GM23338 (cell line): Measurements from ENCODE around the gene PROZ. TPM values are rescaled to one million over a fixed set of nuclear protein-coding genes. Genes with fewer than 3 reads are reported as not detected.

Experiments used
- ATAC-seq: fragments of 200-7000 bp; cut with Tn5 transposase; 3 replicates; pipeline ENCODE4 v1.9.1; 2020
- DNase-seq: peaks from one replicate; pipeline ENCODE4 v3.0.0-alpha.2; 2015; ENCODE audit warnings: low spot score
- H2AFZ ChIP-seq: fragments of 200-600 bp; sonication (generic); 2 replicates; pipeline ENCODE4 v1.8.0; 2016; ENCODE audit warnings: antibody characterized with exemption, mild to moderate bottlenecking, moderate library complexity
- H3F3A ChIP-seq: fragments of 200-600 bp; sonication (generic); replicated peaks from 2 replicates; pipeline ENCODE4 v1.8.0; 2017; ENCODE audit warnings: antibody characterized with exemption, mixed run types, low read depth
- H3K27ac ChIP-seq: fragments of 200-600 bp; sonication (generic); 2 replicates; pipeline ENCODE4 v1.6.1; 2016; ENCODE audit warnings: low read depth
- H3K27me3 ChIP-seq: fragments of 200-600 bp; sonication (generic); 2 replicates; pipeline ENCODE4 v1.8.0; 2016; ENCODE audit warnings: mild to moderate bottlenecking, mixed run types, moderate library complexity; ENCODE audit not compliant: insufficient read depth
- H3K36me3 ChIP-seq: fragments of 200-600 bp; sonication (generic); 2 replicates; pipeline ENCODE4 v1.8.0; 2016; ENCODE audit warnings: mild to moderate bottlenecking; ENCODE audit not compliant: insufficient read depth
- H3K4me1 ChIP-seq: fragments of 200-600 bp; sonication (generic); 2 replicates; pipeline ENCODE4 v1.8.0; 2016; ENCODE audit warnings: mild to moderate bottlenecking, moderate library complexity; ENCODE audit not compliant: insufficient read depth
- H3K4me2 ChIP-seq: fragments of 200-600 bp; sonication (generic); 2 replicates; pipeline ENCODE4 v1.7.1; 2017; ENCODE audit warnings: mixed run types
- H3K4me3 ChIP-seq: fragments of 200-600 bp; sonication (generic); 2 replicates; pipeline ENCODE4 v1.6.1; 2016; ENCODE audit warnings: mixed run types
- H3K79me2 ChIP-seq: fragments of 200-600 bp; sonication (generic); replicated peaks from 2 replicates; pipeline ENCODE4 v1.8.0; 2017; ENCODE audit warnings: mild to moderate bottlenecking; ENCODE audit not compliant: insufficient read depth
- H3K9me2 ChIP-seq: fragments of 200-600 bp; sonication (generic); 2 replicates; pipeline ENCODE4 v1.8.0; 2017; ENCODE audit not compliant: insufficient read depth
- H4K20me1 ChIP-seq: fragments of 200-600 bp; sonication (generic); replicated peaks from 2 replicates; pipeline ENCODE4 v1.8.0; 2017; ENCODE audit warnings: mild to moderate bottlenecking; ENCODE audit not compliant: insufficient read depth
- H3K27ac Mint-ChIP-seq: 2 replicates; pipeline ENCODE4 v1.8.0; 2020; ENCODE audit warnings: inconsistent platforms, mild to moderate bottlenecking, moderate library complexity, mixed read lengths
- H3K27me3 Mint-ChIP-seq: 3 replicates; pipeline ENCODE4 v1.8.0; 2022; ENCODE audit warnings: low read depth, mild to moderate bottlenecking, moderate library complexity, mixed read lengths, inconsistent platforms; ENCODE audit not compliant: insufficient read depth, poor library complexity
- H3K36me3 Mint-ChIP-seq: 3 replicates; pipeline ENCODE4 v1.8.0; 2021; ENCODE audit warnings: low read depth, mild to moderate bottlenecking, inconsistent platforms, moderate library complexity, mixed read lengths
- H3K4me1 Mint-ChIP-seq: 3 replicates; pipeline ENCODE4 v1.8.0; 2020; ENCODE audit warnings: mild to moderate bottlenecking, inconsistent platforms, mixed read lengths
- H3K4me3 Mint-ChIP-seq: 3 replicates; pipeline ENCODE4 v1.8.0; 2021; ENCODE audit warnings: moderate library complexity, mild to moderate bottlenecking, inconsistent platforms, mixed read lengths
- H3K9me3 Mint-ChIP-seq: 3 replicates; pipeline ENCODE4 v1.8.0; 2020; ENCODE audit warnings: moderate library complexity, mild to moderate bottlenecking, inconsistent platforms, mixed read lengths
- CREB1 ChIP-seq: fragments of 250-450 bp; sonication (Bioruptor Pico); IDR thresholded peaks from 2 replicates; pipeline ENCODE4 v1.5.0; 2020; ENCODE audit warnings: low read depth, mild to moderate bottlenecking, moderate library complexity
- CTCF ChIP-seq, 2 experiments: fragments of 200-600 bp in 1 of 2; sonication (generic) in 1 of 2; conservative IDR thresholded peaks; 2 replicates each; pipeline versions ENCODE4 v1.5.1 to v1.6.1; 2016 to 2017; ENCODE audit warnings: antibody characterized with exemption in 2 of 2, low read depth in 2 of 2, mild to moderate bottlenecking in 2 of 2, moderate library complexity in 1 of 2
- EZH2phosphoT487 ChIP-seq: fragments of 200-600 bp; sonication (generic); IDR thresholded peaks from one replicate; pipeline ENCODE4 v1.8.1; 2018; ENCODE audit warnings: antibody characterized with exemption; ENCODE audit not compliant: unreplicated experiment
- JUNB ChIP-seq: IDR thresholded peaks from one replicate; pipeline ENCODE4 v1.6.1; 2016; ENCODE audit warnings: antibody characterized with exemption; ENCODE audit not compliant: unreplicated experiment
- NANOG ChIP-seq: IDR thresholded peaks from 2 replicates; pipeline ENCODE4 v1.6.1; 2016; ENCODE audit warnings: antibody characterized with exemption, borderline replicate concordance
- POLR2AphosphoS5 ChIP-seq: IDR thresholded peaks from 2 replicates; pipeline ENCODE4 v1.6.1; 2016; ENCODE audit warnings: antibody characterized with exemption, low read depth
- STAT1 ChIP-seq: IDR thresholded peaks from one replicate; pipeline ENCODE4 v1.6.1; 2016; ENCODE audit warnings: antibody characterized with exemption; ENCODE audit not compliant: unreplicated experiment
- ZNF114 ChIP-seq: fragments of 250-450 bp; sonication (Bioruptor Pico); IDR thresholded peaks from 2 replicates; pipeline ENCODE4 v1.5.0; 2020; ENCODE audit warnings: mild to moderate bottlenecking, moderate library complexity
- ZNF331 ChIP-seq: fragments of 250-450 bp; sonication (Bioruptor Pico); IDR thresholded peaks from 2 replicates; pipeline ENCODE4 v1.5.0; 2020; ENCODE audit warnings: low read depth, mild to moderate bottlenecking, moderate library complexity
- ZNF462 ChIP-seq: fragments of 250-450 bp; sonication (Bioruptor Pico); IDR thresholded peaks from 2 replicates; pipeline ENCODE4 v1.5.0; 2020; ENCODE audit warnings: mild to moderate bottlenecking, moderate library complexity
- polyA plus RNA-seq: library from polyadenylated mRNA; unstranded; fragments of >200 nt; fragmentation: Nextera tagmentation; extraction: Ambion mirVana; gene quantifications from 2 replicates; pipeline ENCODE4 v1.2.1, GENCODE V29; 2016
- total RNA-seq: library from RNA; depleted of rRNA; stranded (reverse); fragments of >200 nt; shearing (Covaris generic); gene quantifications from 2 replicates; pipeline ENCODE4 v1.2.3, GENCODE V29; 2014

Gene PROZ
- total and polyA plus RNA-seq, 2 experiments from 2014 or later, result 0.53 TPM; not detected in 1

DNA sequence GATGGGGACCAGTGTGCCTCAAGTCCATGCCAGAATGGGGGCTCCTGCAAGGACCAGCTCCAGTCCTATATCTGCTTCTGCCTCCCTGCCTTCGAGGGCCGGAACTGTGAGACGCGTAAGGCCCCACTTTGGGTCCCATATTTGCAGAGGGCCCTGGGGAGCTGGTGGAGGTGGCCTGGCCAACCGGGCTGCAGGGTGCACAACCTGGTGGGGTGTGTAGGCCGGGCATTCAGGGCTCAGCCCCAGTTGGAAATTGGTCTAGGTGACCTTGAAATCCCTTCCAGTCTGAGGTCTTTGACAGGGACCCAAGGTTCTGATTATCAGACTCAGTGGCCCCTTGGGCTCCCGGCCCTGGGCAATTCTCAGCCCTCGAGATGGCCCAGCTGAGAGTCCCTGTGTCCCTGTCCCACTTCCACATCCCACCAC lies 44.6 kb upstream of the PROZ start:
- Histone ChIP-seq H3K4me3 (no peak overlapping the region), H3K27me3 (peaks cover 28% of the 10 kb centered on the region), H2AFZ (no peak overlapping the region), H4K20me1 (no peaks in the 10 kb centered on the region), H3K4me1 (no peaks in the 10 kb centered on the region), H3K9me2 (no peaks in the 10 kb centered on the region), H3K4me2 (no peak overlapping the region), H3K27ac (no peak overlapping the region), H3K36me3 (no peaks in the 10 kb centered on the region), H3F3A (no peaks in the 10 kb centered on the region), H3K79me2 (no peaks in the 10 kb centered on the region)
- H3K27ac Mint-ChIP-seq, result no peak overlapping the region
- peaks cover 23% of the 10 kb centered on the region for H3K27me3 Mint-ChIP-seq
- TF ChIP-seq EZH2phosphoT487 (no peak), ZNF114 (CRISPR knock-in tag) (no peak), CREB1 (CRISPR knock-in tag) (no peak), CTCF (conservative IDR thresholded peaks at IDR 0.05; ENCODE audit: low read depth in 2 of 2) (no peak)
- DNase-seq, result no peak
- H3K4me1 Mint-ChIP-seq, result no peaks in the 10 kb centered on the region
- peaks cover 7% of the 10 kb centered on the region; the same call in 2 of the 3 replicates for H3K9me3 Mint-ChIP-seq
- H3K36me3 Mint-ChIP-seq, result peaks cover 4% of the 10 kb centered on the region; the same call in 2 of the 3 replicates
- H3K4me3 Mint-ChIP-seq, result no peak overlapping the region
- no peak for ATAC-seq

DNA sequence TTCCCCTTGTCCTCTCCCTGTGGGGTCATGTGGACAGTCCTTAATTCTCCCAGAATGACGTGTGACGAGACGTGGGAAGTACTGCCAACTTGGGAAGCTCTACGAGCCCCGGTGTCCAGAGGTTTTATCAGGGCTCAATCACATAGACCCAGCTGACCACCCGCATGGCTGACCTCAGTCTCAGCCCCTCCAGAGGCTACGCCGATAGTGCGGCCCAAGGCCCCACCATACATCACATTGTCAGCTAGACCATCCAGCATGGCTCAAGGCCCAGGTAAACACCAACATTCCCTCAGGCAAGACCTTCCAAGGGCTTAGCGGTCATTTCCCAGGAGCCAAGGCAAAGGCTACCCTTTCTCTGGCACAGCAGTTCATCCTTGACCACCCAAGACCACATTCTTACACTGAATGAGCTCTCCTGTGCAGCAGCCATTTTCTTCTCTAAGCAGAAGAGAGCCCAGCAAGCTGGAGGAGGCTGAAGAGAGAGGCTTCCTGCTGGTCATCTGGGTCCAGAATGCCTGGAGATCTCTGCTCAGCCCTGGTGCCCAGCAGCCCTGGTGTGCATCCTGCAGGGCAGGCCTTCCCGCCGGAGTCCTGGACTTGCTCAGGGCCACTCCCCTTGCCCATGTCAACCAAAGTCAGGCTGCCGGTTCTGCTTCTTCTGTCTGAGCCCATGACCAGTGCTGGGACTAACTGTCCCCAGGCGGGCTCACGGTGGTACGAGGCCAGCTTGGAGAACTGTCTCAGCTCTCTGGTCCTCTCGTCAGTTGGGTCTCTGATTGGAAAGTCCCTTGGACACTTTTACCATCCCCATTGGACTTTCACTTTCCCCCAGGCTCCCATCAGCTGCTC lies 43.7 kb upstream of the PROZ start:
- Histone ChIP-seq H3K4me1 (no peaks in the 10 kb centered on the region), H3K79me2 (no peaks in the 10 kb centered on the region), H3K36me3 (no peaks in the 10 kb centered on the region), H3F3A (no peaks in the 10 kb centered on the region), H3K4me2 (no peak overlapping the region), H3K9me2 (no peaks in the 10 kb centered on the region), H3K4me3 (no peak overlapping the region), H4K20me1 (no peaks in the 10 kb centered on the region), H3K27me3 (peaks cover 20% of the 10 kb centered on the region), H2AFZ (no peak overlapping the region), H3K27ac (no peak overlapping the region)
- ATAC-seq, result no peak
- Mint-ChIP-seq H3K4me3 (no peak overlapping the region), H3K27me3 (peaks cover 16% of the 10 kb centered on the region), H3K9me3 (peaks cover 3% of the 10 kb centered on the region; the same call in 1 of the 3 replicates), H3K4me1 (no peaks in the 10 kb centered on the region), H3K36me3 (no peaks in the 10 kb centered on the region), H3K27ac (no peak overlapping the region)
- no peak for DNase-seq
- TF ChIP-seq ZNF462 (CRISPR knock-in tag) (no peak), ZNF331 (CRISPR knock-in tag) (no peak), STAT1 (no peak), EZH2phosphoT487 (no peak), NANOG (no peak), JUNB (no peak), POLR2AphosphoS5 (no peak)
